Fibroblast of skin of abdomen (primary cell): ENCODE results near the gene SPTBN4. TPM values are rescaled to one million over a fixed set of nuclear protein-coding genes. Genes with fewer than 3 reads are reported as not detected.
A peak's percentile ranks its signal among the peaks of the same experiment; 100 is the strongest.
"Not testable (repeated sequence)": the region's sequence is repeated elsewhere in the genome, so short reads cannot be mapped to it uniquely, and the experiment has no call there.

ENCODE experiments used
- DNase-seq: peaks from one replicate; pipeline ENCODE4 v3.0.0-alpha.2; 2013
- polyA plus RNA-seq, 2 experiments: library from polyadenylated mRNA; unstranded; fragments of 120-200 nt; gene quantifications; one replicate each; pipeline ENCODE4 v1.2.1, GENCODE V29; 2013; ENCODE audit not compliant: insufficient read length in 2 of 2

SPTBN4 gene
- 0.66 TPM for polyA plus RNA-seq (2013, experiment 1 of 2; ENCODE audit: insufficient read length)
- 0.74 TPM for polyA plus RNA-seq (2013, experiment 2 of 2; ENCODE audit: insufficient read length)

DNA sequence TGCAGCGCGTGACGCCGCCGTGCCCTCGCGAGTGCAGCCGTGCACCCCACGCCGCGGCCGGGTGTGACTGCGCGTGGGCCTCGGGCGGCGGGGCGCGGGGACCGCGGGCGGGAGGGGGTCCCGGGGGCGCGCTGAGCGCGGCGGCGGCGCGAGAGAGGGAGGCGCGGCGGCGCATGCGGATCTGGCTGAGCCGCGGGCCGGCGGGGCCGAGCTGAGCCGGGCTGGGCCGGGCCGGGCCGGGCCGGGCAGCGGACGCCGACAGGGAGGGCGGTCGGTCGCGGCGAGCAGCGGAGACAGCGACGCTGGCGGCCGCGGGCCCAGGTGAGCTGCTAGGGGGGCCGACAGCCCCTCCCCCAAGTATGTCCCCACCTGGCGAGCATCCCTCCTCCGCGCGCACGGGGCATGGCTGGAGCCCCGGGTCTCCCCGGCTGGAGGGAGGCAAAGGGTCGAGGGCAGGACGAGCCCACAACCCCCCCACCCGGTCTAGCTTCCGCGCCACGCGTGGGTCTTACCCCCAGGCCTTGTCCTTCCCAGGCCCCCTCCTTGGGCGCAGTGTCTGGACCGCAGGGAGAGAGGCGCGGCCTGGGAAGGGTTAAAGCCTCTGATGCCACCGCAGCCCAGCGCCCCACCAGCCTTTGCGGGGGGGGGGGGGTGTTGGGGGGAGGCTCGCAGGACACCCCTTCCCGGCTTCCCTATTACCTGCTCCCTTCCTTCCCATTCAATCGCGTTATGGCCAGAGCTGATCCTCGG is at the start of gene SPTBN4:
Gene SPTBN4, plus strand, starts transcription at position 17 of the 750 bp plus-strand sequence. CDS start 5,621 bp downstream, outside the sequence.
- no peak for DNase-seq

GRCh38 chr19:40417643-40417981 is 49.2 kb upstream of the SPTBN4 start:
- no peak for DNase-seq

DNA sequence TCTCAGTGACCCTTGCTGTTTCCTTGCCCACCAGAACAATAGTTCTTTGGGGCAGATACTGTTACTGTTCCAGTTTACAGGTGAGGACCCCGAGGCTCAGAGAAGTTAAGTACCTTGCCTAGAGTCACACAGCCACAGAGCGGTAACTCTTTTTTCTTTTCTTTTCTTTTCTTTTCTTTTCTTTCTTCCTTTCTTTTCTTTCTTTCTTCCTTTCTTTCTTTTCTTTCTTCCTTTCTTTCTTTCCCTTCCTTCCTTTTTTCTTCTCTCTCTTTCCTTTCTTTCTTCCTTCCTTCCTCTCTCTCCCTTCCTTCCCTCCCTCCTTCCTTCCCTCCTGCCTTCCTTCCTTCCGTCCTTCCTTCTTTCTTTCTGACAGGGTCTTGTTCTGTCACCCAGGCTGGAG is 48.8 kb upstream of the SPTBN4 start:
- DNase-seq = no peak

DNA sequence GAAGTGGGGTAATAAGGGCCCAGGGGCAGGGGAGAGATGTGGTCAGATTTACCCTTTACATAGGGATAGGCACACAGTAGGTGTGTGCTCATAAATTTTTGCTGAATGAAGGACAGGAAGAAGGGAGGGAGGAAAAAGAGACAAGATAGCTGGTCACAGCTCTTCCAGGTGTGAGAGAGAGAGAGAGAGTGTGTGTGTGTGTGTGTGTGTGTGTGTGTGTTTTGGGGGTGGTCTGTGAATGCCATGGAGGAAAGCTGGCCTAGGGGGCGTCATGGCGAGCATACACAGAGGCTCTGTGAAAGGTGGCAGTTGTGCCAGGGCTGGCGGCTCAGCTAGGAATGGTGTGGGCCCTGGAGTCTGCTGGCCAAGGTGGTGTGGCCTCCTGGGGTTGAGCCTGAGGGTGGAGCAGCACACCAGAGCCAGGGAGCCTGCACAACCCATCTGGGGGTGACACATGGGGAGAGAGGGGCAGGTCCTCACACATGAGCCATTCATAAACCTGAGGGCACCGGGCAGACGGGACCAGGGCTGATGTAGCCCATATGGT is 47.7 kb upstream of the SPTBN4 start:
- no peak for DNase-seq

DNA sequence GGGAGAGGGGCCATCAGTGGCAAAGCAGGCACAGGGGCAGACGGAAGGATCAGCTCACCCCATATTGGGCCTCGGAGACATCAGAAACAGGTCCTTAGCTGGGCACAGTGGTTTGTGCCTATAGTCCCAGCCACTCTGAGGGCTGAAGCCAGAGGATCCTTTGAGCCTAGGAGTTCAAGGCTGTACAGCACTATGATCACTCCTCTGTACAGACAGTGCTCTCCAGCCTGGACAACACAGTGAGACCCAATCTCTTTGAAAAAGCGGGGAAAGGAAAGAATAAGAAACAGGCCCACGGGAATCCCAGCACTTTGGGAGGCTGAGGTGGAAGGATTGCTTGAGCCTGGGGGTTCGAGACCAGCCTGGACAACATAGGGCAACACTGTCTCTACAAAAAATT is 47.0 kb upstream of the SPTBN4 start:
- no peak for DNase-seq

- DNase-seq = no peak
Measured at GRCh38 chr19:40420451-40420765, 46.4 kb upstream of the SPTBN4 start.

GRCh38 chr19:40420766-40421765 is 45.7 kb upstream of the SPTBN4 start:
- peak; percentile 88 for DNase-seq

GRCh38 chr19:40421993-40422747 is 44.6 kb upstream of the SPTBN4 start:
- no peak for DNase-seq

- no peak for DNase-seq
Measured at GRCh38 chr19:40422748-40423566, 43.8 kb upstream of the SPTBN4 start.

GRCh38 chr19:40423938-40424337 is 42.9 kb upstream of the SPTBN4 start:
- no peak for DNase-seq

DNA sequence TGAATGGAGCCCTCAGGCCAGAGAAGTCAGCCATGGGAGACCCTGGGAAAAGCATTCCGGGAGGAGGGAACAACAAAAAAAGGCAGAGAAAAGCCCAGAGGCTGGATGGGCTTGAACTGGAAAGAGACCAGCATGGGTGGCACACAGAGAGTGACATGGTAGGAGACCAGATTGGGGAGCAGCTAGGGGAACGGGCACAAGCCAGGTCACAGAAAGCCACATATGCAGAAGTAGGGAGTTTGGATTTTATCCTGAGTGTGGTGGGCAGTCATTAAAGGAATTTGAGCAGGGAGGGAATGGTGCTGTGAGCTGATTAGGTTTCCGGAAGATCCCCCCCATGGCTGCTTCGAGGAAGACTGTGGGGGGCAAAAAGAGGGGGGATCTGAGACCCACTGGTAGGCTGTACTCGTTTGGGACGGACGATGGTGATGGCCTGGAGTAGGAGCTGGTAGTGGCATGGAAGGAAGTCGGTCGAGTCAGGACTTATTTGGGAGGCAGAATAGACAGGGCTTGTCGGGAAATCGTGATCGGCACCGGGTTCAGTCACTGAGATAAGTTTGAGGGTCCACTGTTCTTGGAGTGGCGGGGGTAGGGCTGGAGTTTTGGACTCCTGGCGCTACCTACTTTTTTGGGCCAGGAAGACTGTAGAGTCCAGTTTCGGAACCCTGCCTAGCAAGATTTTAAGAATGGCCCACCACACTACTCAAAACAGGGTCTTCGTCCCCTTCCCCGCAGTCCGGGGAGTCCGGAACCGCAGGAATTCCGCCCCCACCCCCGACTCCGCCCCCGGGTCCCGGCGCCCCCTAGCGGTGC is 42.0 kb upstream of the SPTBN4 start:
- DNase-seq = peak; percentile 26

GRCh38 chr19:40425450-40426287 is 41.1 kb upstream of the SPTBN4 start, which contains the start of gene SERTAD1:
Gene SERTAD1 (minus strand): TSS chr19:40425992. CDS start chr19:40423546, 2,446 bp downstream.
- peak; percentile 99 for DNase-seq

DNA sequence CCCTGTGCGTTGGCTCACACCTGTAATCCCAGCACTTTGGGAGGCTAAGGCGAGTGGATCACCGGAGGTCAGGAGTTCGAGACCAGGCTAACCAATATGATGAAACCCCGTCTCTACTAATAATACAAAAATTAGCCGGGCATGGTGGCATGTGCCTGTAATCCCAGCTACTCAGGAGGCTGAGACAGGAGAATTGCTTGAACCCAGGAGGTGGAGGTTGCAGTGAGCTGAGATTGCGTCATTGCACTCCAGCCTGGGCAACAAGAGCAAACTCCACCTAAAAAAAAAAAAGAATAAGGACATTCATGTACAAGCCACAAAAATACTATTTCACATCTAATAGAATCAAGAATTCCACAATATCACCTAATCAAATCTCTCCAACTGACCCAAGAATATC is 38.6 kb upstream of the SPTBN4 start:
- DNase-seq = not testable (repeated sequence)

DNA sequence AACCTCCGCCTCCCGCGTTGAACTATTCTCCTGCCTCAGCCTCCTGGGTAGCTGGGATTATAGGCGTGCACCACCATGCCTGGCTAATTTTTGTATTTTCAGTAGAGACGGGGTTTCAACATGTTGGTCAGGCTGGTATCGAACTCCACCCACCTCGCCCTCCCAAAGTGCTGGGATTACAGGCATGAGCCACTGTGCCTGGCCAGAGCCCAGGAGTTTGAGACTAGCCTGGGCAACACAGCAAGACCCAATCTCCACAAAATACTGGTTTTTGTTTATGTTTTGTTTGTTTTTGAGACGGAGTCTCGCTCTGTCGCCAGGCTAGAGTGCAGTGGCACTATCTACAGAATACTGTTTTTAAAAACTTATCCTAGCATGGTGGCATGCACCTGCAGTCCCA is 36.6 kb upstream of the SPTBN4 start:
- not testable (repeated sequence) for DNase-seq

- no peak for DNase-seq
Measured at GRCh38 chr19:40431698-40432097, 35.1 kb upstream of the SPTBN4 start.

GRCh38 chr19:40432760-40433159 is 34.0 kb upstream of the SPTBN4 start:
- DNase-seq = not testable (repeated sequence)

GRCh38 chr19:40433391-40434216 is 33.2 kb upstream of the SPTBN4 start:
- DNase-seq = peak; percentile 94

- no peak for DNase-seq
Measured at GRCh38 chr19:40438284-40438683, 28.5 kb upstream of the SPTBN4 start.
